Transverse colon (tissue), 4 donors: Measurements from ENCODE around the gene ATG7. TPM values are rescaled to one million over a fixed set of nuclear protein-coding genes. Genes with fewer than 3 reads are reported as not detected.

ENCODE experiments used
- DNase-seq: peaks from one replicate; pipeline ENCODE4 v3.0.0-alpha.2; 2019
- H3K27ac ChIP-seq, 4 donors: fragments of 200-600 bp; sonication (generic); 2 replicates each; pipeline ENCODE4 v1.5.1; 2016 to 2018; ENCODE audit warnings: inconsistent platforms in 4 of 4
- H3K27me3 ChIP-seq: fragments of 200-600 bp; sonication (generic); 2 replicates; pipeline ENCODE4 v1.5.1; 2017; ENCODE audit warnings: inconsistent platforms
- H3K36me3 ChIP-seq, 4 donors: fragments of 200-600 bp; sonication (generic); 2 replicates each; pipeline ENCODE4 v1.5.1; 2017 to 2019; ENCODE audit warnings: inconsistent platforms in 4 of 4
- H3K4me1 ChIP-seq, 4 donors: fragments of 200-600 bp; sonication (generic); 2 replicates each; pipeline ENCODE4 v1.5.1; 2017 to 2020; ENCODE audit warnings: inconsistent platforms in 4 of 4
- H3K4me3 ChIP-seq, 4 donors: fragments of 200-600 bp; sonication (generic); 1 replicate in 1 of 4; 2 replicates in 3 of 4; pipeline versions ENCODE4 v1.5.1 to v1.6.1; 2017 to 2019; ENCODE audit warnings: inconsistent platforms in 4 of 4
- H3K9me3 ChIP-seq, 2 donors: fragments of 200-600 bp; sonication (generic); 2 replicates each; pipeline ENCODE4 v1.5.1; 2017 to 2019; ENCODE audit warnings: inconsistent platforms in 2 of 2
- EP300 ChIP-seq: sonication (generic); formaldehyde crosslinking; IDR thresholded peaks from one replicate; pipeline ENCODE4 v1.6.1; 2017; ENCODE audit warnings: antibody characterized with exemption, low read depth
- POLR2A ChIP-seq: fragments of 450-650 bp; IDR thresholded peaks from one replicate; pipeline ENCODE4 v1.6.1; 2016; ENCODE audit warnings: antibody characterized with exemption, mild to moderate bottlenecking, moderate library complexity
- POLR2AphosphoS5 ChIP-seq, 3 donors: sonication (generic); formaldehyde crosslinking; IDR thresholded peaks; one replicate each; pipeline ENCODE4 v1.6.1; 2016; ENCODE audit warnings: antibody characterized with exemption in 3 of 3
- WGBS, 2 donors: methylation state at CpG; one replicate each; pipeline ENCODE4 v1.1.5; 2018; ENCODE audit warnings: low coverage in 1 of 2; 5-methylcytosine and 5-hydroxymethylcytosine counted together
- in situ Hi-C, 4 donors: fragments of 200-750 bp; cut with MboI; loops; one replicate each; pipeline versions ENCODE4 v1.15.0 to v1.15.1; 2017; ENCODE audit warnings: low sequenced_read_pairs in 3 of 4, low pct_ligation_motif_present in 1 of 4, low pct_unique_long_range_greater_than_20kb in 1 of 4
- intact Hi-C: fragments of 100-400 bp; cut with DNase I; formaldehyde crosslinking; loops from one replicate; pipeline ENCODE4 v1.15.1; 2023; ENCODE audit warnings: low total_unique reads
- total RNA-seq, 4 donors: library from RNA; depleted of rRNA; stranded (reverse); fragments of >200 nt; gene quantifications; one replicate each; pipeline ENCODE4 v1.1.0, GENCODE V29; 2016
- TF ChIP-seq, protein P1 (sequence below), 5 experiments: fragments of 200-600 bp in 3 of 5; fragments of 450-650 bp in 2 of 5; sonication (generic) in 3 of 5; IDR thresholded peaks; 1 replicate in 2 of 5; 2 replicates in 3 of 5; pipeline ENCODE4 v1.5.1; 2016 to 2017; ENCODE audit warnings: antibody characterized with exemption in 5 of 5, inconsistent platforms in 3 of 5, mild to moderate bottlenecking in 2 of 5, moderate library complexity in 1 of 5

ATG7 gene
- total RNA-seq, 4 donors from 2014 or later, result 44.5 to 122 (median 75.0) TPM

GRCh38 chr3:11413071-11413470 lies 140.9 kb downstream of the ATG7 start:
- Histone ChIP-seq H3K4me3 (no peak overlapping the region), H3K27me3 (no peaks in the 10 kb centered on the region), H3K9me3 (peaks cover 6 to 8% of the 10 kb centered on the region in 2 donors), H3K36me3 (peaks cover 0 to 17% (median 0%) of the 10 kb centered on the region in 4 donors), H3K4me1 (no peaks in the 10 kb centered on the region), H3K27ac (no peak overlapping the region)
- in situ Hi-C loops (no loop called here), intact Hi-C loops (no loop called here)
- no peak for DNase-seq
- no peak for TF ChIP-seq POLR2A
- TF ChIP-seq, protein P1, sequence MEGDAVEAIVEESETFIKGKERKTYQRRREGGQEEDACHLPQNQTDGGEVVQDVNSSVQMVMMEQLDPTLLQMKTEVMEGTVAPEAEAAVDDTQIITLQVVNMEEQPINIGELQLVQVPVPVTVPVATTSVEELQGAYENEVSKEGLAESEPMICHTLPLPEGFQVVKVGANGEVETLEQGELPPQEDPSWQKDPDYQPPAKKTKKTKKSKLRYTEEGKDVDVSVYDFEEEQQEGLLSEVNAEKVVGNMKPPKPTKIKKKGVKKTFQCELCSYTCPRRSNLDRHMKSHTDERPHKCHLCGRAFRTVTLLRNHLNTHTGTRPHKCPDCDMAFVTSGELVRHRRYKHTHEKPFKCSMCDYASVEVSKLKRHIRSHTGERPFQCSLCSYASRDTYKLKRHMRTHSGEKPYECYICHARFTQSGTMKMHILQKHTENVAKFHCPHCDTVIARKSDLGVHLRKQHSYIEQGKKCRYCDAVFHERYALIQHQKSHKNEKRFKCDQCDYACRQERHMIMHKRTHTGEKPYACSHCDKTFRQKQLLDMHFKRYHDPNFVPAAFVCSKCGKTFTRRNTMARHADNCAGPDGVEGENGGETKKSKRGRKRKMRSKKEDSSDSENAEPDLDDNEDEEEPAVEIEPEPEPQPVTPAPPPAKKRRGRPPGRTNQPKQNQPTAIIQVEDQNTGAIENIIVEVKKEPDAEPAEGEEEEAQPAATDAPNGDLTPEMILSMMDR (IDR thresholded peaks at IDR 0.05), result no peak
- TF ChIP-seq POLR2AphosphoS5 (IDR thresholded peaks at IDR 0.05), result no peak
- no peak for TF ChIP-seq EP300
- WGBS, 2 donors, result 78 to 93% methylated on average over 4 of the region's 4 CpGs

DNA sequence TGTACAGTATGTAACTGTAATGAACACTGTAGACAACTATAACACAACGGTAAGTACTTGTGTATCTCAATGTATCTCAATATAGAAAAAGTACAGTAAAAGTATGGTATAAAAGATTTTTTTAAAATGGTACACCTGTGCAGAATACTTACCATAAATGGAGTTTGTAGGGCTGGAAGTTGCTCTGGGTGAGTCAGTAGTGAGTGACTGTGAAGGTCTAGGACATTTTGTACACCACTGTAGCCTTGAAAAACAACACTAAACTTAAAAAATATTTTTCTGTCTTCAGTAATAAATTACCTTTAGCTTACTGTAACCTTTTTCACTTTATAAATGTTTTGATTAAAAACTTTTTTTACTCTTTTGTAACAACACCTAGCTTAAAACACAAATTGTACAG lies 142.9 kb downstream of the ATG7 start:
- DNase-seq, result no peak
- Histone ChIP-seq H3K27ac (no peak overlapping the region), H3K36me3 (peaks cover 0 to 8% (median 0%) of the 10 kb centered on the region in 4 donors), H3K4me3 (no peak overlapping the region), H3K9me3 (peaks cover 4 to 6% of the 10 kb centered on the region in 2 donors), H3K27me3 (no peaks in the 10 kb centered on the region), H3K4me1 (no peaks in the 10 kb centered on the region)
- in situ Hi-C loops (no loop called here), intact Hi-C loops (no loop called here)
- no peak for TF ChIP-seq EP300
- TF ChIP-seq, protein P1 (IDR thresholded peaks at IDR 0.05), result no peak
- TF ChIP-seq POLR2AphosphoS5 (IDR thresholded peaks at IDR 0.05), result no peak
- TF ChIP-seq POLR2A, result no peak
- 95 to 100% methylated on average over 1 of the region's 1 CpG for whole genome bisulfite sequencing, 2 donors

- TF ChIP-seq POLR2A (no peak), POLR2AphosphoS5 (IDR thresholded peaks at IDR 0.05) (no peak), EP300 (no peak)
- TF ChIP-seq, protein P1 (IDR thresholded peaks at IDR 0.05), result no peak
- Histone ChIP-seq H3K27me3 (no peaks in the 10 kb centered on the region), H3K27ac (no peak overlapping the region), H3K36me3 (no peaks in the 10 kb centered on the region), H3K4me1 (no peaks in the 10 kb centered on the region), H3K9me3 (no peaks in the 10 kb centered on the region), H3K4me3 (no peak overlapping the region)
- in situ Hi-C loops, result no loop called here
- intact Hi-C loops, result no loop called here
- 0 to 73% methylated on average over 1 of the region's 1 CpG for WGBS, 2 donors
- DNase-seq, result no peak
Measured at GRCh38 chr3:11420066-11420465, 147.9 kb downstream of the ATG7 start.

GRCh38 chr3:11422291-11422690 lies 150.1 kb downstream of the ATG7 start:
- Histone ChIP-seq H3K27ac (no peak overlapping the region), H3K36me3 (no peaks in the 10 kb centered on the region), H3K9me3 (no peaks in the 10 kb centered on the region), H3K27me3 (no peaks in the 10 kb centered on the region), H3K4me1 (no peaks in the 10 kb centered on the region), H3K4me3 (no peak overlapping the region)
- in situ Hi-C loops, result no loop called here
- no peak for DNase-seq
- intact Hi-C loops, result no loop called here
- TF ChIP-seq, protein P1 (IDR thresholded peaks at IDR 0.05), result no peak
- no peak for TF ChIP-seq EP300
- TF ChIP-seq POLR2A, result no peak
- no peak for TF ChIP-seq POLR2AphosphoS5 (IDR thresholded peaks at IDR 0.05)
- WGBS, 2 donors, result 89 to 100% methylated on average over 1 of the region's 1 CpG
